Esophagus muscularis mucosa (tissue), 4 donors: ENCODE data around the gene TBC1D32.
A peak's percentile ranks its signal among the peaks of the same experiment; 100 is the strongest.

Experiments
- CTCF ChIP-seq, 3 experiments: fragments of 200-600 bp in 2 of 3; fragments of 450-650 bp in 1 of 3; sonication (generic) in 2 of 3; IDR thresholded peaks; one replicate each; pipeline ENCODE4 v1.5.1; 2017 to 2019; ENCODE audit warnings: antibody characterized with exemption in 3 of 3, mild to moderate bottlenecking in 2 of 3, moderate library complexity in 1 of 3
- EP300 ChIP-seq: sonication (generic); formaldehyde crosslinking; IDR thresholded peaks from one replicate; pipeline ENCODE4 v1.6.1; 2017; ENCODE audit warnings: antibody characterized with exemption
- POLR2A ChIP-seq: fragments of 450-650 bp; IDR thresholded peaks from one replicate; pipeline ENCODE4 v1.6.1; 2017; ENCODE audit warnings: antibody characterized with exemption, moderate library complexity, mild to moderate bottlenecking, low read depth

- TF ChIP-seq POLR2A, result no peak
- peak; percentile 47 to 65 (median 50) for TF ChIP-seq CTCF (IDR thresholded peaks at IDR 0.05)
- TF ChIP-seq EP300, result no peak
Measured at GRCh38 chr6:121055572-121056163, 278.6 kb downstream of the TBC1D32 start.
